OCI-LY7 (cell line): ENCODE measurements around the gene EHD3. TPM values are rescaled to one million over a fixed set of nuclear protein-coding genes. Genes with fewer than 3 reads are reported as not detected.

Source experiments
- BruUV-seq: library from RNA; stranded (reverse); fragments of 400-500 nt; replicated peaks from 2 replicates; lab custom pipeline; 2021; lab: Mats Ljungman, UMichigan
- CTCF ChIA-PET: fragments of 300-600 bp; sonication (Branson Sonifier 250); formaldehyde crosslinking; loops from one replicate; lab custom pipeline; 2022; ENCODE audit warnings: antibody characterized with exemption; ENCODE audit not compliant: unreplicated experiment; lab: Charles Lee
- POLR2A ChIA-PET: fragments of 300-600 bp; sonication (Branson Sonifier 250); formaldehyde crosslinking; loops from one replicate; lab custom pipeline; 2022; ENCODE audit warnings: antibody characterized with exemption; lab: Charles Lee
- DNase-seq: peaks from one replicate; pipeline ENCODE4 v3.0.0-alpha.2; 2015; ENCODE audit warnings: low spot score
- H2AFZ ChIP-seq: fragments of 200-600 bp; sonication (generic), shearing (Covaris generic); 2 replicates; pipeline ENCODE4 v1.6.1; 2014; ENCODE audit warnings: mild to moderate bottlenecking, antibody characterized with exemption, low read length, moderate library complexity
- H3K27ac ChIP-seq: fragments of 200-600 bp; sonication (generic); 2 replicates; pipeline ENCODE4 v1.5.1; 2014; ENCODE audit warnings: mixed run types, low read depth, mild to moderate bottlenecking, moderate library complexity, low read length, inconsistent platforms; ENCODE audit not compliant: poor library complexity, severe bottlenecking
- H3K36me3 ChIP-seq: fragments of 200-600 bp; sonication (generic); 2 replicates; pipeline ENCODE4 v1.6.1; 2014; ENCODE audit warnings: mild to moderate bottlenecking, antibody characterized with exemption, low read length, moderate library complexity, mixed read lengths; ENCODE audit not compliant: insufficient read depth
- H3K4me1 ChIP-seq: fragments of 200-600 bp; sonication (generic); 2 replicates; pipeline ENCODE4 v1.5.1; 2014; ENCODE audit warnings: mild to moderate bottlenecking, low read length; ENCODE audit not compliant: insufficient read depth, poor library complexity, severe bottlenecking
- H3K4me2 ChIP-seq: fragments of 200-600 bp; sonication (generic); 2 replicates; pipeline ENCODE4 v1.6.1; 2014; ENCODE audit warnings: mild to moderate bottlenecking, low read length
- H3K4me3 ChIP-seq: fragments of 200-600 bp; sonication (generic); 2 replicates; pipeline ENCODE4 v1.5.1; 2014; ENCODE audit warnings: mild to moderate bottlenecking, low read depth, low read length; ENCODE audit not compliant: poor library complexity, severe bottlenecking
- H3K79me2 ChIP-seq: fragments of 200-600 bp; sonication (generic); 2 replicates; pipeline ENCODE4 v1.6.1; 2016; ENCODE audit warnings: low read depth, mild to moderate bottlenecking, low read length, moderate library complexity, mixed read lengths; ENCODE audit not compliant: insufficient read depth
- H3K9me2 ChIP-seq: fragments of 200-600 bp; sonication (generic); 2 replicates; pipeline ENCODE4 v1.6.1; 2016; ENCODE audit warnings: mild to moderate bottlenecking, low read length, mixed read lengths; ENCODE audit not compliant: insufficient read depth
- H3K9me3 ChIP-seq: fragments of 200-600 bp; sonication (generic); 2 replicates; pipeline ENCODE4 v1.6.1; 2014; ENCODE audit warnings: mild to moderate bottlenecking, mixed run types, low read length, mixed read lengths
- H4K20me1 ChIP-seq: fragments of 200-600 bp; sonication (generic); 2 replicates; pipeline ENCODE4 v1.6.1; 2014; ENCODE audit warnings: mild to moderate bottlenecking, antibody characterized with exemption, low read length, moderate library complexity, mixed read lengths; ENCODE audit not compliant: insufficient read depth
- EZH2phosphoT487 ChIP-seq: fragments of 200-600 bp; sonication (generic); IDR thresholded peaks from 2 replicates; pipeline ENCODE4 v1.6.1; 2018; ENCODE audit warnings: low read depth, borderline replicate concordance, mild to moderate bottlenecking, mixed run types, antibody characterized with exemption, low read length, moderate library complexity, mixed read lengths
- intact Hi-C: fragments of 100-400 bp; cut with micrococcal nuclease; formaldehyde crosslinking; loops from one replicate; pipeline ENCODE4 v1.10.0; 2022; ENCODE audit not compliant: unreplicated experiment
- total RNA-seq, 2 experiments: library from RNA; depleted of rRNA in 1 of 2; stranded (reverse); fragments of >200 nt in 1 of 2; shearing (Covaris generic) in 1 of 2; gene quantifications; 2 replicates each; pipeline ENCODE4 v1.2.3, GENCODE V29; 2014 to 2022
- TF ChIP-seq, protein P1 (sequence below): fragments of 200-600 bp; sonication (generic); conservative IDR thresholded peaks from 2 replicates; pipeline ENCODE4 v1.5.1; 2014; ENCODE audit warnings: mild to moderate bottlenecking, antibody characterized with exemption, low read length, moderate library complexity, mixed read lengths

Gene EHD3
- total RNA-seq, 2 experiments from 2014 or later = 0.73 to 3.4 TPM

DNA sequence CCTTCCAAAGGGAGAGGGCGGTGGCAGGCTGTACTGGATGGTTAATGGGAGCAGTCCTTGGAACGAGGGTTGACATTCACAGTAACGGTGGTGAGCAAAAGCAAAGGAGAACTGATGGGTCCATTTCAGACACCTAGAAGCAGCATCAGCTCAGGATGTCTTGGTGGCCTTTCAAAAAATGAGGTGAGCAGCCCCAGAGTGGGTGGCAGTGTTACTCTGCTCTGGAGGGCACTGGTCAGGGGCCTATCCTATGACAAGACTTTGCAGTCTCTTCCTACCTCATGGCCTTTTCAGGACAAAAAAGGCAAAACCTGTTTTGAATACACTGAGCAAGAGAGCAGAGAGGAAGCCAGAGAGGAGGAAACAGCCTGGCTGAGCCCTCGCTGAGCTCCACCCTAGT is 40.1 kb upstream of the EHD3 start:
- no peaks in the 10 kb centered on the region for H3K9me2 ChIP-seq
- TF ChIP-seq, protein P1, sequence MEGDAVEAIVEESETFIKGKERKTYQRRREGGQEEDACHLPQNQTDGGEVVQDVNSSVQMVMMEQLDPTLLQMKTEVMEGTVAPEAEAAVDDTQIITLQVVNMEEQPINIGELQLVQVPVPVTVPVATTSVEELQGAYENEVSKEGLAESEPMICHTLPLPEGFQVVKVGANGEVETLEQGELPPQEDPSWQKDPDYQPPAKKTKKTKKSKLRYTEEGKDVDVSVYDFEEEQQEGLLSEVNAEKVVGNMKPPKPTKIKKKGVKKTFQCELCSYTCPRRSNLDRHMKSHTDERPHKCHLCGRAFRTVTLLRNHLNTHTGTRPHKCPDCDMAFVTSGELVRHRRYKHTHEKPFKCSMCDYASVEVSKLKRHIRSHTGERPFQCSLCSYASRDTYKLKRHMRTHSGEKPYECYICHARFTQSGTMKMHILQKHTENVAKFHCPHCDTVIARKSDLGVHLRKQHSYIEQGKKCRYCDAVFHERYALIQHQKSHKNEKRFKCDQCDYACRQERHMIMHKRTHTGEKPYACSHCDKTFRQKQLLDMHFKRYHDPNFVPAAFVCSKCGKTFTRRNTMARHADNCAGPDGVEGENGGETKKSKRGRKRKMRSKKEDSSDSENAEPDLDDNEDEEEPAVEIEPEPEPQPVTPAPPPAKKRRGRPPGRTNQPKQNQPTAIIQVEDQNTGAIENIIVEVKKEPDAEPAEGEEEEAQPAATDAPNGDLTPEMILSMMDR = no peak
- TF ChIP-seq EZH2phosphoT487 = no peak
- H3K36me3 ChIP-seq = no peaks in the 10 kb centered on the region
- H2AFZ ChIP-seq = no peak overlapping the region
- DNase-seq = no peak
- H3K79me2 ChIP-seq = no peaks in the 10 kb centered on the region
- intact Hi-C loops = no loop called here
- no TSS peak for BruUV-seq
- H3K4me3 ChIP-seq = no peak overlapping the region
- H3K4me2 ChIP-seq = no peak overlapping the region
- no peaks in the 10 kb centered on the region for H3K4me1 ChIP-seq
- CTCF ChIA-PET = no interaction called here
- H3K27ac ChIP-seq = no peak overlapping the region
- H3K9me3 ChIP-seq = no peaks in the 10 kb centered on the region
- no peaks in the 10 kb centered on the region for H4K20me1 ChIP-seq
- POLR2A ChIA-PET = interaction anchor here (0.8 to 2.6 kb wide), 3 partner anchors 10 to 35 kb away, joined by 3 to 5 read pairs (median 4); partner anchors contain the start of gene CAPN14

DNA sequence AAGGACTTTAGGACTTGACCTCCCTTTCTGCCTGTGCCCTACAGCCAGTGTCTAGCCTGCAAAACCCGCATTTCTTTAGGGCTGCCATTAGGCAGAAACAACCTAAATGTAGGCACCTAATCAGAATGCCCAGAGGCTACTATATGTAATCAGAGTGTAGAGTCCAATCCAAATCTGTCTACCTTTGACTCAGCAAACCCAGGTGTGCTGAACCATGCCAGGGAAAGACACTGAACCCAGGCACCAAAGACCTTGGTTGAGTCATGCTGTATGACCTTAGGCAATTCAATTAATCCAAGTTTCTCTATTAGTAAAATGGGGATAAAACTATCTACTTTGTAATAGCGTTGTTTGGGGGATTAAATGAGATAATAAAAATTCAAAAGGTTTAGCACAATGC is 37.3 kb upstream of the EHD3 start:
- H3K9me3 ChIP-seq = no peaks in the 10 kb centered on the region
- CTCF ChIA-PET = no interaction called here
- H3K36me3 ChIP-seq = no peaks in the 10 kb centered on the region
- H3K4me2 ChIP-seq = no peak overlapping the region
- no peak for TF ChIP-seq EZH2phosphoT487
- TF ChIP-seq, protein P1 = no peak
- no TSS peak for BruUV-seq
- no peak overlapping the region for H2AFZ ChIP-seq
- no peaks in the 10 kb centered on the region for H3K9me2 ChIP-seq
- no peaks in the 10 kb centered on the region for H3K79me2 ChIP-seq
- intact Hi-C loops = no loop called here
- no peaks in the 10 kb centered on the region for H4K20me1 ChIP-seq
- DNase-seq = no peak
- H3K4me3 ChIP-seq = no peak overlapping the region
- POLR2A ChIA-PET = interaction anchor here (0.6 kb wide), 1 partner anchor 19 kb away, joined by 3 read pairs; no protein-coding TSS in a partner anchor
- H3K4me1 ChIP-seq = no peaks in the 10 kb centered on the region
- H3K27ac ChIP-seq = no peak overlapping the region

DNA sequence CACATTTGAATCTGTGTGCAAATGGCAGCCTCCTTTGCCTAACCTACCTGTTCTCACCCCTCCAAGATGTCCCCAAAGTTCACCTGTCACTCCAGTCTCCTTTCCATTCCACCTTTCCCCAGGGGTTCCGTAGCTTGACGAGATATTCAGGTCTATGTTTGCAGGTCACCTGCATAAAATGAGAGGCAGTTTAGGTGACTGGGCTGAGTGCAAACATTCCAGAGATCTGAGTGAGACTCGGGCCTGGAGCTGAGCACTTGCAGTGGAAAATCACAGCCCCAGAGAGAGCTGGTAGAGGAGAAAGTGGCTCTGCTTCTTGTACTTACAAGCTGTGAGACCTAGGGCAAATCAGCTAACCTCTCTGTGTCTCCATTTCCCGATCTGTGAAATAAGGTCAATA is 36.8 kb upstream of the EHD3 start:
- intact Hi-C loops = no loop called here
- no peaks in the 10 kb centered on the region for H3K36me3 ChIP-seq
- H3K9me3 ChIP-seq = no peaks in the 10 kb centered on the region
- no TSS peak for BruUV-seq
- no peak overlapping the region for H2AFZ ChIP-seq
- no peak overlapping the region for H3K4me3 ChIP-seq
- no peaks in the 10 kb centered on the region for H3K4me1 ChIP-seq
- ChIA-PET CTCF (no interaction called here), POLR2A (no interaction called here)
- no peak overlapping the region for H3K4me2 ChIP-seq
- no peaks in the 10 kb centered on the region for H4K20me1 ChIP-seq
- no peak overlapping the region for H3K27ac ChIP-seq
- no peaks in the 10 kb centered on the region for H3K79me2 ChIP-seq
- DNase-seq = no peak
- no peaks in the 10 kb centered on the region for H3K9me2 ChIP-seq
- no peak for TF ChIP-seq EZH2phosphoT487
- TF ChIP-seq, protein P1 = no peak
